Limb (tissue), 2 donors: ENCODE measurements around the gene TMBIM4.
"Not testable (repeated sequence)": the region's sequence is repeated elsewhere in the genome, so short reads cannot be mapped to it uniquely, and the experiment has no call there.

Experiments used
- DNase-seq, 2 donors: peaks; one replicate each; pipeline ENCODE4 v3.0.0-alpha.2; 2016; ENCODE audit errors: extremely low spot score in 2 of 2

Gene TMBIM4, protein sequence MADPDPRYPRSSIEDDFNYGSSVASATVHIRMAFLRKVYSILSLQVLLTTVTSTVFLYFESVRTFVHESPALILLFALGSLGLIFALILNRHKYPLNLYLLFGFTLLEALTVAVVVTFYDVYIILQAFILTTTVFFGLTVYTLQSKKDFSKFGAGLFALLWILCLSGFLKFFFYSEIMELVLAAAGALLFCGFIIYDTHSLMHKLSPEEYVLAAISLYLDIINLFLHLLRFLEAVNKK

GRCh38 chr12:66169221-66170170 lies at the start of gene TMBIM4:
Gene TMBIM4 (minus strand): TSS chr12:66169996. CDS start chr12:66169951, 45 bp downstream.
- peak; percentile 89 to 92 for DNase-seq

DNA sequence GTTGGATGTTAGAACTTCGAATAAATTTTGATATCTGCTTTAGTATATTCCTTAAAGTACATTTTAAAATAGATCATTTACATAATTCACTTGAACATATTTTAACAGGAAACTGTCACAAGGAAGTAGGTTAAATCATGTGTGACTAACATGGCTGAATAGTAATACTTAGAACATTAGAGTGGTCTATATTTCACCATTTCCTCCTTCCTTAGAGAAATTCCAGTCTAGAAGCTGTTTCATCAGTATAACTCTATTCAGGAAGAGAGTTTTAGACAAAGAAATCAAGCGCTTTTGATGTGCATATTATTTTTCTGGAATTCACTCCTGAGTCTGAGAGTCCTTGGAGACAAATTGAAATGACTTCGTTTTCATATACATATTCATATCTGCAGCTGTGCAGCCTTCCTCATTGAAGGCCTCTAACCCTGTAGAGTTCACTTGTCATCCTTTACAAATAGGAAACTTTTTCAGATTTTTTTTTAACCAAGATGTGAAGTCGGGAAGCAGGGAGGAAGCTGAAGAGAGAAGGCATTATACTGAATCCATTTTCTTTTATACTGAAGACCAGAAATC lies 47.6 kb upstream of the TMBIM4 start:
- DNase-seq, result no peak

DNA sequence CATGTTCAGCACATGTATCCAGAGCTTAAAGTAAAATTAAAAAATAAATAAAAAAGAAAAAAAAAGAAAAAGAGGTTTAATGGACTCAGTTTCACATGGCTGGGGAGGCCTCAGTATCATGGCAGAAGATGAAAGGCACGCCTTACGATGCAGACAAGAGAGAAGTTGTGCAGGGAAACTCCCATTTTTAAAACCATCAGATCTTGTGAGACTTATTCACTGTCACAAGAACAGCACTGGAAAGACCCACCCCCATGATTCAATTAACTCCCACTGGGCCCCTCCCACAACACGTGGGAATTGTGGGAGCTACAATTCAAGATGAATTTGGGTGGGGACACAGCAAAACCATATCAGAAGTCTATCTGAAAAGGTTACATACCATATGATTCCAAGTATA lies 43.2 kb upstream of the TMBIM4 start:
- not testable (repeated sequence) for DNase-seq

DNA sequence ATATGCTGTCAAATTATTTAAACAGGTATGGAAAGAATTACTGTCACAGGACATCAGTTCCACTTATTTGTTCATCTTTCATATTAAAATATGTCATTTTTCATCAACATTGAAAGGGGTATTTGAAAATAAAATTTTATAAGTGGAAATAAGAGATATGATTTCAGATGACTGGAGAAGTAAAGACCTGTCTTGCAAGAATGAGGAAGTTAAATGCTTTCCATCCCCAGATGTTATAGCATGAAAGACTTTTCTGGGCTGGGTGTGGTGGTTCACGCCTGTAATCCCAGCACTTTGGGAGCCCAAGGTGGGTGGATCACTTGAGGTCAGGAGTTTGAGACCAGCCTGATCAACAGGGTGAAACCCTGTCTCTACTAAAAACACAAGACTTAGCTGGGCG lies 41.8 kb upstream of the TMBIM4 start:
- DNase-seq, result not testable (repeated sequence)

DNA sequence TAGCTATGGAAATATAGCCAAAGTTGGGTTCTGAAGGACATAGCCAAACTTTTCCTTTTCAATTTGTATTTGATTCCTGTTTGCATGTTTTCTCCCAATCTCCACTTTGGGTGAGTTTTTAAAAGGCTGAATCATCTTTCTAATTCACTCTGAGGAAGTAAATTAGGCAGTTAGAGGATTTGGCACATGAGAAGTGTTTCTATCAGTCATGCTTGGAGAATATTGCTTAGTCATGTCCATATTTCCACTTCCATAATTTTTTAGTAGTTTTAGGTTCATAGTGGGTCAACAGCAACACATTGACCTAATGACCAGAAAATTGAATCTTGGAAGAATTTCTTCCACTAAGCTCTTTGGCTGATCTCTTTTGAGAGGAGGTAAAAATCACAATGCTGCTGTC lies 41.0 kb upstream of the TMBIM4 start:
- DNase-seq, result no peak

DNA sequence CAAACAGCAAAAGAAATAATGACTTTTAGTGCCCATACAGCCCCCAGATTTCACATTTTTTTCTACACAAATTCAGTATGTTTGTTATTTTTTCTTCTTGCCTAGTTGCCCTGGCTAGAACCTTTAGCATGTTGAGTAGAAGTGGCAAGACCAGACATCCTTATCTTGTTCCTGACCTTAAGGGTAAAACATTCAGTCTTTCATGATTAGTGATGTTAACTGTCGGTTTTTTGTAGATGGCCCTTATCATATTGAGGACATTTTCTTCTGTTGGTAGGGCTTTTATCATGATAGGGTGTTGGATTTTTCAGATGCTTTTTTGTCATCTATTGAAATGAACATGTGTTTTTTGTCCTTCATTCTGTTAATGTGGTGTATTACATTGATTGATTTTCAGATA lies 36.3 kb upstream of the TMBIM4 start:
- no peak for DNase-seq

DNA sequence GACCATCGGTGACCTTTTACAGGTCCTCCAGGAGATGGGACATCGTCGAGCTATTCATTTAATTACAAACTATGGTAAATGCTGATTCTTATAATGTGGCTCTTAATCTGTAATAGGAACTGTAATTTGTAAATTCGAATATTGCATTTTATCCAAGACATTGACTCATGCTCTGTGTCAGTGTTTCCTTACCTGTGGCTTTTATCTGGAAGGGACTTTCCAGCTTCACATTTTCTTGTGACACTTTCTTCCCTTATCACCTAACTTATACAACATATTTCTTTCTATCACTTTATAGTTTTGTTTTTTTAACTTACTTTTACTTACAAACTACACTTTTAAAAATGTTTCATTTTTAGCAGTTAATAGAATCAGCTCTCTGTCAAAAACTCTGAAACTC lies 34.0 kb upstream of the TMBIM4 start:
- no peak for DNase-seq

DNA sequence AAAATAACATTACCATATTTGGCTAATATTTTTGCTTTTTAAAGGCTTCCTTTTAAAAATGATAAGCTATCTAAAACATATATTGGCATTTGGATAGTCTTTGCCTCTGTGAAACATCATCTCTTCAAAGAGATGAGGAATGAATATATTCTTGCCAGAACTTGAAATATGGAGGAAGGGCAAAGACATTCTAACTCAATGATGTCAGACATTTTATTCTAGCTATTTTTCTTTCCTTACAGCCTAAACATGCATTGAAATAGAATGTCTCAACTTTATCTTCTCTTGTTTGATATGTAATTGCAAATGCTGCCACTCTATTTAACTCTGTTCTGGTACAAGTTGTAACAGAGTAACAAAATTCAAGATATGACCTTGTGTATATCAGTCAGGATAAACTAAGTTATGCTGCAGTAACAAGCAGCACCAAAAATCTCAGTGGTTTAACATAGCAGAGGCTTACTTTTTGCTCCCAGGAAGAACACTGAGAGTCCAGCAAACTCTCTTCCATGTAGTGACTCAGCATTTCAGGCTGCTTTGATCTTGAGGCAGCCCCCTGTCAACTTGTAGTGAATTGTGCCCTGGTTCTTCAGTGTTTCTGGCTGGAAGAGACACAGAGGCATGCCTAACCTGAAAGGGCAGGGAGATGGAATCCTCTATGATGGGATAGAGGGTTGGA lies 30.2 kb upstream of the TMBIM4 start:
- no peak for DNase-seq

DNA sequence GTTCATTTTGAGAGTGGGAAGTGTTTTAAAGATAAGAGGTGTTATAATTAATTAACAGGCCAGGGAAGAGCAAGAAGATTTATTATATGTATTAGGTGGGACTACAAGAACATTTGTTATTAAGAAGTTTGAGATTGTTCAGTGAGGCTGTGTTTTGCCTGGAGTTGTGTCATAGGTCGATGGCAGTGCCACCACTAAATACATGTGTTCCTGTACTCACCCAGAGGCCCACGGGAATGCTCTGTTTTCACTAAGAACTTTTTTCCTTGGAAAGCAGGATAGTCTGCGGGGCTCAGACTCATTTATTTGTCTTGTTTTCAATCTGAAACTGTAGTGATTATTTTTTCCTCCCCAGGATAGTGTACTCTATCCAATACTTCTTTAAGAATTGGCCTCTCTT lies 29.3 kb upstream of the TMBIM4 start:
- no peak for DNase-seq

- no peak for DNase-seq
Measured at GRCh38 chr12:66197495-66197921, 27.7 kb upstream of the TMBIM4 start.

GRCh38 chr12:66196806-66197205 lies 27.0 kb upstream of the TMBIM4 start:
- no peak for DNase-seq

DNA sequence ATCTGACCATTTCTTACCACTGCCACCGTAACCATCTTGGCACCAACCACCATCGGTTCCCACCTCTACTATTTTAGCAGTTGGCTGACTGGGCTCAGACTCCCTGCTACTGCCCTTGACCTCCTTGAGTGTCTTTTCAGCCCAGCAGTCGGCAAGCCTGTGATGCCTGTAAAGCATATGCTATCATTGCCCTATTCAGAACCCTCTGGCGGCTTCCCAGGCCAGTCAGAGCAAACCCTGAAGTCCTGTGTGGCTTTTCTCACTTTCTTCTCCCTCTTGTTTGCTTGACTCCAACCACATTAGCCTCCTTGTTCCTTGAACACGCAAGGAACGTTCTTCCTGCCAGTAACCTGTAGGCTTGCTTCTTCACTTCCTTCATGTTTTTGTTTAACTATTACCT lies 25.4 kb upstream of the TMBIM4 start:
- DNase-seq, result no peak

DNA sequence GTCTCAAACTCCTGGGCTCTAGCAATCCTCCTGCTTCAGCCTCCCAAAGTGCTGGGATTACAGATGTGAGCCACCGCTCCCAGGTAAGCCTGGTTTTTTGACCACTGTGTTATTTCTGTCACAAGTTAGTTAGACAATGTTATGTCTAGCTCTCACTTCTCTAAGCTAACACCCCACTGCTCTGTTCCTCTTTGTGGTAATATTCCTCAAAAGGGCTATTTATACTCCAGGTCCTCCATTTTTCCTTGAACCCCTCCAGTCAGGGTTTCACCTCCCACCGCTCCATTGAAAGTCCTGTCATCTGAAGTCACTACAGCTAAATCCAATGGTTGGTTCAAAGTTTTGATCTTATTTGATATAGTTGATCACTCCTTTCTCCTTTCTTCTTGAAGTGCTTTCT lies 24.3 kb upstream of the TMBIM4 start:
- no peak for DNase-seq

DNA sequence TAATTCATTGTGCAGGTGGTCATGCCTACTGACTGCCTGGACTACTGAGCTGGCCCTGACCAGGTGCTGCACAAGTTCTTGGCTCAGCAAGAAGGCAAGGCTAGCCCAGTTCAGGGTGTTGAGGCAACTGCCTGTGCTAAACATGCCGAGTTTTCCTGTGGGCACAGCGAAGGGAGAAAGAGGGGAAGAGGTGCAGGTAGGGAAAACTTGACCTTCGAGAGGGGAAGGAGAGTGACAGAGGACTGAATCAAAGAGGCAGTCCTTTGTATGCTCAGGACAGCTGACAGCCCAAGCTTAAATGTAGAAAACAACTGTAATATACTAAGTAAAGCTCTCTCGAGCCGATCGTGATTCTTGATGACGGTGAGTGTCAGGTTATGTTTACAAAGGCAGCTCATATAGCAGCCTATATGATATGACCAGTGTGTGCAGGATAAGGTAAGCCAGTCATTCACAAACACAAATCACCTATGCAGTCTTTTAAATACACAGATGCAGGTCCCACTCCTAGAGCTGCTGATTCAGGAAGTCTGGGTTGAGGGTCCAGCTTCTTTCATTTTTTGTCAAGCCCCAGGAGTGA lies 21.8 kb upstream of the TMBIM4 start:
- DNase-seq, result no peak

- DNase-seq, result no peak
Measured at GRCh38 chr12:66190519-66191370, 20.9 kb upstream of the TMBIM4 start.

- no peak for DNase-seq
Measured at GRCh38 chr12:66189889-66190288, 20.1 kb upstream of the TMBIM4 start.

DNA sequence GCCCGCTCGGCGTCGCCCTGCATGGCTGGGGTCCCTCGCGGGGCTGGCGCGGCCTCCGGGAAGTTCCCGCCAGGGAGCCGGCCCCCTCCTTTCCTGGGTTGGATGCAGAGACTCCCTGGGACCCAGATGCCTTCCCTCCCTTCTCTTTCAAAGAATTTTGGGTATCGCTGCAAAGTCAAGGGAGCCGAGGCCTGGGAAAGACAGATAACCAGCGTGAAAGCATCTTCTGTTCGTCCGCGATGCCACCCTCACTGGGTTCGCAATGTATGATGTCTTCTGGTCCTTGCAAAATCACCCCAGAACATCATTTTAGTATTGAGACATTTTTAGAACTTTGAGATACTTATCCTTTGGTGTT lies 19.7 kb upstream of the TMBIM4 start:
- DNase-seq, result no peak

DNA sequence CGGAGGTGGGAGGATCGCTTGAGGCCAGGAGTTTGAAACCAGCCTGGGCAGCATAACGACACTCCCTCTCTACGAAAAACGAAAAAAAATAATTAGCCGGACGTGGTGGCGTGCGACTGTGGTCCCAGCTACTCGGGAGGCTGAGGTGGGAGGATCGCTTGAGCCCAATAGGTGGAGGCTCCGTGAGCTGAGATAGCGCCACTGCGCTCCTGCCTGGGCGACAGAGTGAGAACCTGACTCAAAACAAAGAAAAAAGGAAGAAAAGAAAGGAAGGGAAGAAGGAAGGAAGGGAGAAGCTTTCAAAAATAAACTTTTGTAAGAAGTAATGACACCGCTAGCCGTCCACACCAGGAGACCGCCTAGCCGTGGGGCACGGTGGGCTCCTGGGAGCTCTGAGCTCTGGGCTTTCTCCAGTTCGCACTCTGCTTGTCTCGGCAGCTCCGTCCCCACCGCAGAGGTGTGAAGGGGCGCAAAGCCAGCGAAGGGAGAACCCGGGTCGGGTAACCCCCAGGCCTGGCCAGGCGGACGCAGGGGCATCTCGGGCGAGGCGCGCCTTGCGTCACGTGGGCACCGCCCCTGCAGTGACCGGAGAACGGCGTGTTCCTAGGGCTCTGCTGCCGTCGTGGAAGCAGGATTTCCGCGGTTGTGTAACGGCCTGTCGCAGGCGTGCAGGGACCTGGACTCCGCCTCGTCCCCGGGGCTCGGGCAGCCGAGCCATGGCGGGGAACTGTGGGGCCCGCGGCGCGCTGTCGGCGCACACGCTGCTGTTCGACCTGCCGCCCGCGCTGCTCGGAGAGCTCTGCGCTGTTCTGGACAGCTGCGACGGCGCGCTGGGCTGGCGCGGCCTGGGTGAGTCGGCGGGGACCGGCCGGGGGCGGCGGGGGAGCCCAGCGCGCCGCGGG lies 19.0 kb upstream of the TMBIM4 start, which contains the start of gene IRAK3:
Gene IRAK3, plus strand, starts transcription at position 631 of the 902 bp plus-strand sequence. Its CDS starts 86 bp downstream, at position 717.
- DNase-seq, result peak; percentile 14 to 69

- no peak for DNase-seq
Measured at GRCh38 chr12:66187821-66188220, 18.0 kb upstream of the TMBIM4 start.
